ENCODE data around the gene SLC22A16.

Gene SLC22A16

GRCh38 chr6:110404607-110405006, 71.8 kb downstream of the SLC22A16 start:
- DNase-seq (ENCODE audit: low read depth, low spot score) = no peak

GRCh38 chr6:110401585-110402176, 74.7 kb downstream of the SLC22A16 start:
- no peak for DNase-seq (ENCODE audit: low read depth, low spot score)

GRCh38 chr6:110400208-110400607, 76.2 kb downstream of the SLC22A16 start:
- no peak for DNase-seq (ENCODE audit: low read depth, low spot score)

GRCh38 chr6:110399219-110400071, 77.0 kb downstream of the SLC22A16 start:
- DNase-seq (ENCODE audit: low read depth, low spot score) = no peak

- no peak for DNase-seq (ENCODE audit: low read depth, low spot score)
Measured at GRCh38 chr6:110398778-110399177, 77.6 kb downstream of the SLC22A16 start.

- DNase-seq (ENCODE audit: low read depth, low spot score) = no peak
Measured at GRCh38 chr6:110395221-110395620, 81.2 kb downstream of the SLC22A16 start.

- no peak for DNase-seq (ENCODE audit: low read depth, low spot score)
Measured at GRCh38 chr6:110394409-110394808, 82.0 kb downstream of the SLC22A16 start.

- no peak for DNase-seq (ENCODE audit: low read depth, low spot score)
Measured at GRCh38 chr6:110392727-110393126, 83.7 kb downstream of the SLC22A16 start.

GRCh38 chr6:110390404-110390803, 86.0 kb downstream of the SLC22A16 start:
- no peak for DNase-seq (ENCODE audit: low read depth, low spot score)

GRCh38 chr6:110389689-110390382, 86.6 kb downstream of the SLC22A16 start:
- DNase-seq (ENCODE audit: low read depth, low spot score) = no peak

GRCh38 chr6:110387986-110388385, 88.4 kb downstream of the SLC22A16 start:
- no peak for DNase-seq (ENCODE audit: low read depth, low spot score)

- DNase-seq (ENCODE audit: low read depth, low spot score) = no peak
Measured at GRCh38 chr6:110385458-110385863, 91.0 kb downstream of the SLC22A16 start.

GRCh38 chr6:110378552-110378951, 97.9 kb downstream of the SLC22A16 start:
- no peak for DNase-seq (ENCODE audit: low read depth, low spot score)
